GM18861 (cell line): ENCODE results near the gene CBX5.
"Not testable (repeated sequence)": the region's sequence is repeated elsewhere in the genome, so short reads cannot be mapped to it uniquely, and the experiment has no call there.

Experiments
- ATAC-seq: cut with Tn5 transposase; IDR thresholded peaks from one replicate; pipeline ENCODE4 v1.9.1; 2021; ENCODE audit not compliant: unreplicated experiment

Gene CBX5

GRCh38 chr12:54279632-54280467 lies at the start of gene CBX5:
CBX5 (minus strand) TSS chr12:54280122; CDS start chr12:54257650, 22,472 bp downstream.
- ATAC-seq, result peak; percentile 80

DNA sequence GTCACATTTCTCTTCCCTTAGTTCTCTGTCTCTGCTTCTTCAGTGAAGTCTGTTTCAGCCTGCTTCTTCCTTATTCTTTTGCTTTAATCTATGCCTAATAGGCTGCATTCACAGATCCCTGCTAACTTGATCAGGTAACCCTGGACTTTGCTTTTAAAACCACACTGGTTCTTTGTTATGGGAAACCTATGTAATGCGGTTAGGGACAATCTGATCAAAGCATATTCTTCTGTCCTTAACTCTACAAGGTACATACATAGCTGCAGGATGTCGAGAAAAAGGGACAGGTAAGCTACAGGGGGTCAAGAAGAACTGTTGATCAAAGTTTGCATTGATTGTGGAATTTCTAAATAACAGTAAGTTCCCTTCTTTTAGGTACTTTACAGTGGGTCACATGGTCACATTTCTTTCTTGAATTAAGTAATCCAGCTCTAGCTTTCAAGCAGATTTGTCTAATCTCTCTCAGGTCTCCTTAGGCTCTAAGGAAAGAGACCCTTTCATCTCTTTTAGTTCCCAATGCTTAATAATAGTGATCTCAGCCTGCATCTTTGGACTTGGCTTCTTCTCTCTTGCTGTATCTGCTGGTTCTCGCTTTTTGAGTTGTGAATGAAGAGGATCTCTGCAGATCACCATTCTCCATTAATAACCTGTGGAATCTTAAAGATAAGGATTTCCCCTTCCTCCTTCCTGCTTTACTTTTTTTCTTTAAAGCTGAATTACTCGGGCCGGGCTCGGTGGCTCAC lies 48.8 kb upstream of the CBX5 start:
- no peak for ATAC-seq

- ATAC-seq, result not testable (repeated sequence)
These were observed 45.7 kb upstream of the CBX5 start for GRCh38 chr12:54325442-54326109.

- ATAC-seq, result peak; percentile 98
These were observed 44.9 kb upstream of the CBX5 start, which contains the start of gene COPZ1 for GRCh38 chr12:54324617-54325441. COPZ1 (plus strand) TSS chr12:54325131; CDS start chr12:54325164, 33 bp downstream.

- no peak for ATAC-seq
These were observed 41.4 kb upstream of the CBX5 start for GRCh38 chr12:54321363-54321762.

GRCh38 chr12:54312309-54312708 lies 32.4 kb upstream of the CBX5 start:
- not testable (repeated sequence) for ATAC-seq

DNA sequence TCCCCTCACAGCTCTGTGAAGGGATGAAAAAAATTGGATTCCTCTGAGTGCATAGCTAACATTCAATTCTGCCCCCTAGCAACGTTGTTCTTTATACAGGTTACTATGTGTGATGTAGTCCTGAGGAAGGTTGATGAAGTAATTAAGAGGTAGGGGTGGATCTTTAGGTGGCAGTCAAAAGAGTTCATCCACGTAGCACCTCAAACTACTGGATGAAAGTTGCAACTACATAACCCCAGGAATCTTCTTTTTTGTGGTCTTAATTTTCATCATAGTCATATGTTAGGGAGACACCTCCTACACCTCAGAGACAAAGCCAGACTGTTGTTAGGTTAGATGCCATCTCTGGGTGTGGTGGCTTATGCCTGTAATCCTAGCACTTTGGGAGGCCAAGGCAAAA lies 31.1 kb upstream of the CBX5 start:
- ATAC-seq, result no peak

DNA sequence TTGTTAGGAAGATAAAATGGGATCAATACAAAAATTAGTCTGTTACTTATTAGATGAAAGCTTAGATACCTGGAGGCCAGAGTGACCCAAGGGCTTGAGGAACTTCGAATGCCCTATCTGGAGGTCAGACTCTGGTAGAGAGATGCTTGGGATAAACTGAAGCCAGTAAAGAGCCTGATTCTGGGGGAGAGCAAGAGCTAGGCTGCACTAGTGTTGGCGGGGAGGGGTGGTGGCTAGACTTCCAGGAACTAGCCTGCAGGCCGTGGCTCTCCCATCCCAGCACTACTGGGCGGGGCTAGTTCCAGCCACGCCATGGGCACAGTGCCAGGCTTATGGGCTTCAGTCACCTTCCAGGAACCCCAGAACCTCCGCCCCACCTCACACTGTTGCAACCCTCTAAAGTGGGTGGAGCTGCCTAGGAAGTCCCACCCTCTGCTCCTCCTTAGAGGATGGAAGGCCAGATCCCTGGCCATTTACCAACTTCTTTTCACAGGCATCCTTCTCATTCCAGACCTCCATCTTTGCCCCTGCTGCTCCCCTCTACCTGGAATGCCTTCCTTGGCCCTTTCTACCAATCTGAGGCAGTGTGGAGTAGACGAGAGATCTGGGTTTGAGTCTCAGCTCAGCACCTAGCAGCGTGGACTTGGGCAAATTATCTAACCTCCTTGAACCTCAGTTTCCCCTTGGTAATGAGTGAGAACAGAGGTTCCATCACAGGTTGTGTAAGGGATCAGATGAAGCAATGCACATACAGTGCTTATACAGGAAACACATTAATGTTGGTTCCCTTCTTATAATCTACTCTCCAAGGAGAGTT lies 27.2 kb upstream of the CBX5 start:
- ATAC-seq, result no peak

GRCh38 chr12:54304187-54304810 lies 24.4 kb upstream of the CBX5 start:
- ATAC-seq, result no peak

- ATAC-seq, result no peak
These were observed 23.7 kb upstream of the CBX5 start for GRCh38 chr12:54303640-54304039.

- ATAC-seq, result no peak
These were observed 21.6 kb upstream of the CBX5 start for GRCh38 chr12:54301428-54302048.

DNA sequence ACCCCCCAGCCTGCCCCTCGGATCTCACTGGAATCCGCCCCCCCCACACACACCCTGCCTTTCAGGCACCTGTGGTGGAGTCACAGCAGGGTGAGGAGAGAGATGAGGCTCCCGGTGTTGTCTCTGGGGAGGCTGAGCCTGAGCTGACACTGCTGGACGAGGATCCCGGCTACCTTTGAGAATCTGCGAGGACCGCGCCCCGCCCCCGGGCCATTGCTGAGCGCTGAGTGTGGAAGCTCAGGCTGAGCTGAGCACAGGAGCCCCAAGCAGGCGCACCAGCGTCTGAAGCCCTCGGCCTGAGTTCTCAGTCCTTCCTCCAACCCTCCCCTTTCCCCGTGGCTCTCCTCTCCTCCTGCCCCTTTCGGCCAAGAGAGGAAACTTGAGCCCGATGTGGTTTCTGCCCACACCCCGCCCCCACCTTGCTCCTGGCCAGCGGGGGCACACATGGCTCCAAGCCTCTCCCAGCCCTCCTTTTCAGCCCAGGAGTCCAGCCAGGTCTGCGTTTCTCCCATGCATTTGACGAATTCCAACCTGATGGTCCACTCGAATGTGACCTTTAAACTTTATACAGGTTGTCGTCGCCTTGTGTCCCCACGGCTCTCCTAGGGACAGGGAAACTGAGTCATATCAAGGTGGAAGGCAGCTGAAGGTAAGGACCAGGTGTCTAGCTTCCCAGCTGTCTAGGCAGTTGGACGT lies 21.0 kb upstream of the CBX5 start, which contains the start of gene NFE2:
NFE2 (minus strand) TSS at position 284 of the 696 bp plus-strand sequence. CDS start 5,767 bp downstream, outside the sequence.
- no peak for ATAC-seq

DNA sequence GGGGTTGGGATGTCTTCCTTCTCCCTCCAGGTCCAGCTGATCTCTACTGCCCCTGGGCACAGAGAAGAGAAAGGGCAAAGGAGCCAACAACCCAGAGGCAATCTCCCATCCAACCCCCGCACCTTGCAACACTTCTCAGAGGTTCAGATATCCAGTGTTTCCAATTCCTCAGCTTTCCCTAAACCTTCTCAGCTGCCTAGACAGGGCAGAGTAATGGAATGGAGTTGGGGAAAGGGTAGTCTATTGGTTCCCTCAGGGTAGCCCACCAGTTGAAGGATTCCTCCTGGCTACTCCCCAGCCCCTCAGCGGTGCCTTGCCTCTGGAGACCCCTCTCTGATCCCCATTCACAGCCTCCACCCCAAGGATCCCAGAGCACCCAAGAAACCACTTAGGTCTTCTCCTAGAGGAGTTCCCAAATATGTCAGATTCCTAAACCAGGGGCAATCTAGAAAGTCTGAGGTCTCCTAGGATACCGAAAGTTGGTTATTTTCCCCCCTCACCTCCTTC lies 20.4 kb upstream of the CBX5 start:
- no peak for ATAC-seq

GRCh38 chr12:54299515-54300224 lies 19.7 kb upstream of the CBX5 start:
- ATAC-seq, result no peak

DNA sequence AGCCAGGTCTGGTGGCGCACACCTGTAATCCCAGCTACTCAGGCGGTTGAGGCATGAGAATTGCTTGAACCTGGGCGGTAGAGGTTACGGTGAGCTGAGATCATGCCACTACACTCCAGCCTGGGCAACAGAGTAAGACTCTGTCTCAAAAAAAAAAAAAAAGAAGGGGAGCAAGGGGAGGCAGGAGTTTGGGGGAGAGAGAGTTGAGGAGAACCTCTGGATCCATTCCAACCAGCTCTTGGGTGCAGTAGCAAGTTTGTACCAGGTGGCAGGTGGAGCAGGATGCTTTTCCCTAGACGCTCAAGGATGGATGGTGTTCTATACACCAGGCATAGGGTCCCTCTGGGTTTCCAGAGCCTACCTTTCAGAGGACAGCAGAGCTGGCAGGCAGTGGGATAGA lies 19.0 kb upstream of the CBX5 start:
- ATAC-seq, result no peak

DNA sequence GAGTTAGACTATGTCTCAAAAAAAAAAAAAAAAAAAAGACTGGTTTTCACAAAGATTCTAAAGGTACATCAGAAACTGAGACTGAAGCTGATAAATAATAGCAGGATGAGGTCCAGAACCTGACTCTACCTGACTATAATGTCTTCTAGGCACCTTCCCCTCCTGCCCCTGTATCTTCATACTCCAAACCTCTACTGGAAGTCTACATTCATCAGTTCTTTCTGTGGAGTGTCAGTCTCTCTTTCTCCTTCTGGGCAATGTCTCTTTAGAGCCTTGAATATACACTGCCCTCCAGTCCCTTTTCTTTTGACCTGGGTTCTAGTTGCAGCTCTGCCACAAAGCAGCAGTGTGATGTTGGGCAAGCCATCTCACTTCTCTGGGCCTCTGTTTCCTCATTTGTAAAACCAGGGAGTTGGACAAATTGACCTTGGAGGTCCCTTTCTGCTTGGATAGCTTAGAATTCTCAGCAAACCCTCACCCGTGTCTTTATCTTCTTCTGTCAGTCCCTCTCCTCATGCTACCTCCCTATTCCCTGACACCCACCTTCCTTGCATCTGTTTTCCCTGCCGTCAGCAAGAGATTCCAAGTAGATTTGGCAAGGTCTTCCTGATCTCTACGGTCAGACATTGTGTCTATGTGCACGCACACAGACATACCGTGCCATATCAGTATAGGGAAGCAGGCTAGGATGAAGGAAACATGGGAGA lies 16.6 kb upstream of the CBX5 start:
- ATAC-seq, result no peak
